HepG2 (cell line): ENCODE measurements around the gene TNFRSF13B. TPM values are rescaled to one million over a fixed set of nuclear protein-coding genes. Genes with fewer than 3 reads are reported as not detected.

Experiments used
- ATAC-seq: fragments of 200-7000 bp; cut with Tn5 transposase; 3 replicates; pipeline ENCODE4 v1.9.1; 2020; ENCODE audit warnings: mild to moderate bottlenecking, moderate library complexity
- BruUV-seq: library from RNA; stranded (reverse); fragments of 400-500 nt; replicated peaks from 2 replicates; lab custom pipeline; 2021; lab: Mats Ljungman, UMichigan
- CTCF ChIA-PET: fragments of 300-600 bp; formaldehyde crosslinking; extraction: SDS; loops from one replicate; lab custom pipeline; 2021; ENCODE audit warnings: low total read pairs, inconsistent platforms, low intra/inter-chr PET ratio; lab: Yijun Ruan, JAX
- POLR2A ChIA-PET: fragments of 350-600 bp; sonication (Branson Sonifier 250); formaldehyde crosslinking; loops from one replicate; lab custom pipeline; 2020; ENCODE audit warnings: antibody characterized with exemption, inconsistent platforms; lab: Yijun Ruan, JAX
- DNase-seq: peaks from one replicate; pipeline ENCODE4 v3.0.0-alpha.2; 2015; ENCODE audit warnings: low spot score
- FAIRE-seq: peaks from 3 replicates; lab custom pipeline; 2011; peaks lifted over from hg19 to GRCh38; lab: Jason Lieb, UNC
- H2AFZ ChIP-seq: one replicate; pipeline ENCODE4 v1.6.1; 2011; ENCODE audit warnings: low read length, inconsistent platforms
- H3K27ac ChIP-seq: fragments of 300-600 bp; 3 replicates; pipeline ENCODE4 v1.8.0; 2011; ENCODE audit warnings: mixed run types, mild to moderate bottlenecking, mixed read lengths, low read length, inconsistent platforms; ENCODE audit not compliant: insufficient read depth; ENCODE audit errors: extremely low read length
- H3K27me3 ChIP-seq, 2 experiments: fragments of 200-600 bp in 1 of 2; 2 replicates in 1 of 2; 3 replicates in 1 of 2; pipeline versions ENCODE4 v1.6.0 to v1.8.0; 2011; ENCODE audit warnings: low read length in 2 of 2, mild to moderate bottlenecking in 2 of 2, moderate library complexity in 2 of 2, inconsistent platforms in 1 of 2; ENCODE audit not compliant: insufficient read depth in 2 of 2, control insufficient read depth in 1 of 2
- H3K36me3 ChIP-seq, 2 experiments: fragments of 200-600 bp in 1 of 2; replicated peaks in 1 of 2; 2 replicates in 1 of 2; 3 replicates in 1 of 2; pipeline versions ENCODE4 v1.5.1 to v1.8.0; 2011; ENCODE audit warnings: low read length in 2 of 2, inconsistent platforms in 1 of 2; ENCODE audit not compliant: insufficient read depth in 2 of 2, control insufficient read depth in 1 of 2
- H3K4me1 ChIP-seq: 2 replicates; pipeline ENCODE4 v1.5.1; 2012; ENCODE audit warnings: low read length, inconsistent platforms; ENCODE audit not compliant: insufficient read depth
- H3K4me2 ChIP-seq: 2 replicates; pipeline ENCODE4 v1.6.0; 2011; ENCODE audit warnings: low read depth, low read length, inconsistent platforms
- H3K4me3 ChIP-seq, 3 experiments: fragments of 200-600 bp in 1 of 3; sonication (generic), shearing (Covaris generic) in 1 of 3; replicated peaks in 1 of 3; 2 replicates each; pipeline ENCODE4 v1.5.1; 2011 to 2016; ENCODE audit warnings: low read length in 3 of 3, inconsistent platforms in 2 of 3, low read depth in 2 of 3, mild to moderate bottlenecking in 2 of 3, control low read depth in 1 of 3, mixed read lengths in 1 of 3; ENCODE audit not compliant: insufficient read depth in 1 of 3
- H3K79me2 ChIP-seq: one replicate; pipeline ENCODE4 v1.6.1; 2011; ENCODE audit warnings: low read length, inconsistent platforms; ENCODE audit not compliant: insufficient read depth
- H3K9ac ChIP-seq: 2 replicates; pipeline ENCODE4 v1.6.0; 2011; ENCODE audit warnings: mild to moderate bottlenecking, low read depth, low read length, inconsistent platforms; ENCODE audit not compliant: insufficient read depth
- H3K9me3 ChIP-seq: 2 replicates; pipeline ENCODE4 v1.5.1; 2012; ENCODE audit warnings: mild to moderate bottlenecking, low read length
- H4K20me1 ChIP-seq: 2 replicates; pipeline ENCODE4 v1.6.0; 2011; ENCODE audit warnings: inconsistent platforms, mild to moderate bottlenecking, low read length, moderate library complexity; ENCODE audit not compliant: insufficient read depth
- HMG20B ChIP-seq: conservative IDR thresholded peaks from 2 replicates; pipeline ENCODE4 v1.6.1; 2016; ENCODE audit warnings: missing genetic modification reagents, missing compliant biosample characterization
- ZFP90 ChIP-seq: sonication (generic); formaldehyde crosslinking; IDR thresholded peaks from 2 replicates; pipeline ENCODE4 v1.8.0; 2022; ENCODE audit warnings: missing genetic modification reagents, mild to moderate bottlenecking, inconsistent platforms, borderline replicate concordance
- WGBS: methylation state at CpG from one replicate; pipeline ENCODE4 v1.1.6; 2017; ENCODE audit warnings: low lambda C conversion rate; 5-methylcytosine and 5-hydroxymethylcytosine counted together
- in situ Hi-C: cut with HindIII; loops from 2 replicates; pipeline ENCODE4 v1.10.0; 2017; ENCODE audit warnings: low pct_unique_long_range_greater_than_20kb; ENCODE audit not compliant: extremely low pct_ligation_motif_present
- intact Hi-C: fragments of 100-400 bp; cut with micrococcal nuclease; formaldehyde crosslinking; loops from one replicate; pipeline ENCODE4 v1.10.0; 2022; ENCODE audit not compliant: unreplicated experiment
- polyA plus RNA-seq, 8 experiments: library from polyadenylated mRNA; depleted of rRNA in 3 of 8; stranded (reverse) in 7 of 8; unstranded in 1 of 8; fragments of >200 nt; fragmentation: Illumina TruSeq in 4 of 8; extraction: Trizol in 4 of 8; gene quantifications; 2 replicates each; pipeline versions ENCODE4 v1.2.1 to v1.2.3, GENCODE V29; 2011 to 2016; ENCODE audit warnings: low read depth in 4 of 8, missing spikeins in 1 of 8, mixed read lengths in 1 of 8; ENCODE audit not compliant: insufficient read depth in 1 of 8
- total RNA-seq, 5 experiments: library from RNA; depleted of rRNA; stranded (reverse); fragments of >200 nt; fragmentation: Illumina TruSeq; extraction: Trizol; gene quantifications; 2 replicates each; pipeline ENCODE4 v1.2.3, GENCODE V29; 2016; ENCODE audit warnings: low read depth in 1 of 5
- TF ChIP-seq, protein P1 (sequence below): sonication (generic); formaldehyde crosslinking; IDR thresholded peaks from 2 replicates; pipeline ENCODE4 v1.9.0; 2021; ENCODE audit warnings: missing genetic modification reagents, borderline replicate concordance

Gene TNFRSF13B
- total and polyA plus RNA-seq, 2 of the 13 experiments (the other 11 are each of a cell fraction or from before 2014, with no cell fraction given) = not detected

GRCh38 chr17:16948587-16949376, 23.1 kb downstream of the TNFRSF13B start:
- WGBS = 35% methylated on average over 6 of the region's 6 CpGs
- no peak for FAIRE-seq
- CTCF ChIA-PET = no interaction called here

DNA sequence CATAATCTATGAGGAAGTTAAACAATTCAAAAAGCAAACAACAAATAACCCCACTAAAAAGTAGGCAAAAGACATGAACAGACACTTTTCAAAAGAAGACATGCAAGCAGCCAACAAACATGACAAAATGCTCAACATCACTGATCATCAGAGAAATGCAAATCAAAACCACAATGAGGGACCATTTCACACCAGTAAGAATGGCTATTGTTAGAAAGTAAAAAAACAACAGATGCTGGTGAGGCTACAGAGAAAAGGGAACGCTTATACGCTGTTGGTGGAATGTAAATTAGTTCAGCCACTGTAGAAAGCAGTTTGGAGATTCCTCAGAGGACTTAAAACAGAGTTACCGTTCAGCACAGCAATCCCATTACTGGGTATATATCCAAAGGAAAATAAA, 24.4 kb downstream of the TNFRSF13B start:
- Histone ChIP-seq H3K4me2 (no peak overlapping the region), H3K9ac (no peak overlapping the region), H3K9me3 (peaks cover 9% of the 10 kb centered on the region; the same call in 1 of the 2 replicates), H3K36me3 (no peaks in the 10 kb centered on the region), H3K79me2 (no peaks in the 10 kb centered on the region), H3K27me3 (peaks cover 2 to 20% of the 10 kb centered on the region in 2 experiments; a peak in 3 of 5 replicates), H4K20me1 (no peaks in the 10 kb centered on the region), H3K4me1 (peaks cover 14% of the 10 kb centered on the region), H2AFZ (no peak overlapping the region), H3K27ac (no peak overlapping the region), H3K4me3 (no peak overlapping the region)
- DNase-seq = no peak
- TF ChIP-seq, protein P1, sequence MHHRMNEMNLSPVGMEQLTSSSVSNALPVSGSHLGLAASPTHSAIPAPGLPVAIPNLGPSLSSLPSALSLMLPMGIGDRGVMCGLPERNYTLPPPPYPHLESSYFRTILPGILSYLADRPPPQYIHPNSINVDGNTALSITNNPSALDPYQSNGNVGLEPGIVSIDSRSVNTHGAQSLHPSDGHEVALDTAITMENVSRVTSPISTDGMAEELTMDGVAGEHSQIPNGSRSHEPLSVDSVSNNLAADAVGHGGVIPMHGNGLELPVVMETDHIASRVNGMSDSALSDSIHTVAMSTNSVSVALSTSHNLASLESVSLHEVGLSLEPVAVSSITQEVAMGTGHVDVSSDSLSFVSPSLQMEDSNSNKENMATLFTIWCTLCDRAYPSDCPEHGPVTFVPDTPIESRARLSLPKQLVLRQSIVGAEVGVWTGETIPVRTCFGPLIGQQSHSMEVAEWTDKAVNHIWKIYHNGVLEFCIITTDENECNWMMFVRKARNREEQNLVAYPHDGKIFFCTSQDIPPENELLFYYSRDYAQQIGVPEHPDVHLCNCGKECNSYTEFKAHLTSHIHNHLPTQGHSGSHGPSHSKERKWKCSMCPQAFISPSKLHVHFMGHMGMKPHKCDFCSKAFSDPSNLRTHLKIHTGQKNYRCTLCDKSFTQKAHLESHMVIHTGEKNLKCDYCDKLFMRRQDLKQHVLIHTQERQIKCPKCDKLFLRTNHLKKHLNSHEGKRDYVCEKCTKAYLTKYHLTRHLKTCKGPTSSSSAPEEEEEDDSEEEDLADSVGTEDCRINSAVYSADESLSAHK (CRISPR knock-in tag) = no peak
- no TSS peak for BruUV-seq
- in situ Hi-C loops = no loop called here
- ATAC-seq = no peak
- ChIA-PET CTCF (no interaction called here), POLR2A (no interaction called here)
- 18% methylated on average over 3 of the region's 3 CpGs for WGBS
- intact Hi-C loops = no loop called here
- no peak for FAIRE-seq

More at GRCh38 chr17:16948587-16949376, 23.1 kb downstream of the TNFRSF13B start:
- Histone ChIP-seq H3K27me3 (peaks cover 2 to 28% of the 10 kb centered on the region in 2 experiments; a peak in 2 of 5 replicates), H3K4me1 (peaks cover 14% of the 10 kb centered on the region), H3K36me3 (no peaks in the 10 kb centered on the region), H3K9me3 (peaks cover 9% of the 10 kb centered on the region; the same call in 1 of the 2 replicates), H2AFZ (no peak overlapping the region), H4K20me1 (no peaks in the 10 kb centered on the region), H3K4me3 (no peak overlapping the region), H3K27ac (no peak overlapping the region), H3K9ac (no peak overlapping the region), H3K4me2 (no peak overlapping the region), H3K79me2 (no peaks in the 10 kb centered on the region)
- TF ChIP-seq HMG20B (CRISPR knock-in tag) (no peak), ZFP90 (CRISPR knock-in tag) (0 out of 2 replicates have a peak, but pooled peaks have one; percentile 75)
- in situ Hi-C loops = no loop called here
- no peak for ATAC-seq
- BruUV-seq = no TSS peak
- intact Hi-C loops = no loop called here
- POLR2A ChIA-PET = no interaction called here
- no peak for DNase-seq
